Transverse colon (tissue), 4 donors: ENCODE results near the gene MAK. TPM values are rescaled to one million over a fixed set of nuclear protein-coding genes. Genes with fewer than 3 reads are reported as not detected.
"Not testable (repeated sequence)": the region's sequence is repeated elsewhere in the genome, so short reads cannot be mapped to it uniquely, and the experiment has no call there.

ENCODE experiments used
- DNase-seq: peaks from one replicate; pipeline ENCODE4 v3.0.0-alpha.2; 2019
- H3K27ac ChIP-seq, 4 donors: fragments of 200-600 bp; sonication (generic); 2 replicates each; pipeline ENCODE4 v1.5.1; 2016 to 2018; ENCODE audit warnings: inconsistent platforms in 4 of 4
- H3K27me3 ChIP-seq: fragments of 200-600 bp; sonication (generic); 2 replicates; pipeline ENCODE4 v1.5.1; 2017; ENCODE audit warnings: inconsistent platforms
- H3K36me3 ChIP-seq, 4 donors: fragments of 200-600 bp; sonication (generic); 2 replicates each; pipeline ENCODE4 v1.5.1; 2017 to 2019; ENCODE audit warnings: inconsistent platforms in 4 of 4
- H3K4me1 ChIP-seq, 4 donors: fragments of 200-600 bp; sonication (generic); 2 replicates each; pipeline ENCODE4 v1.5.1; 2017 to 2020; ENCODE audit warnings: inconsistent platforms in 4 of 4
- H3K4me3 ChIP-seq, 4 donors: fragments of 200-600 bp; sonication (generic); 1 replicate in 1 of 4; 2 replicates in 3 of 4; pipeline versions ENCODE4 v1.5.1 to v1.6.1; 2017 to 2019; ENCODE audit warnings: inconsistent platforms in 4 of 4
- H3K9me3 ChIP-seq, 2 donors: fragments of 200-600 bp; sonication (generic); 2 replicates each; pipeline ENCODE4 v1.5.1; 2017 to 2019; ENCODE audit warnings: inconsistent platforms in 2 of 2
- CTCF ChIP-seq, 5 experiments: fragments of 200-600 bp in 3 of 5; fragments of 450-650 bp in 2 of 5; sonication (generic) in 3 of 5; IDR thresholded peaks; 1 replicate in 2 of 5; 2 replicates in 3 of 5; pipeline ENCODE4 v1.5.1; 2016 to 2017; ENCODE audit warnings: antibody characterized with exemption in 5 of 5, inconsistent platforms in 3 of 5, mild to moderate bottlenecking in 2 of 5, moderate library complexity in 1 of 5
- EP300 ChIP-seq: sonication (generic); formaldehyde crosslinking; IDR thresholded peaks from one replicate; pipeline ENCODE4 v1.6.1; 2017; ENCODE audit warnings: antibody characterized with exemption, low read depth
- POLR2A ChIP-seq: fragments of 450-650 bp; IDR thresholded peaks from one replicate; pipeline ENCODE4 v1.6.1; 2016; ENCODE audit warnings: antibody characterized with exemption, mild to moderate bottlenecking, moderate library complexity
- POLR2AphosphoS5 ChIP-seq, 3 donors: sonication (generic); formaldehyde crosslinking; IDR thresholded peaks; one replicate each; pipeline ENCODE4 v1.6.1; 2016; ENCODE audit warnings: antibody characterized with exemption in 3 of 3
- WGBS, 2 donors: methylation state at CpG; one replicate each; pipeline ENCODE4 v1.1.5; 2018; ENCODE audit warnings: low coverage in 1 of 2; 5-methylcytosine and 5-hydroxymethylcytosine counted together
- in situ Hi-C, 4 donors: fragments of 200-750 bp; cut with MboI; loops; one replicate each; pipeline versions ENCODE4 v1.15.0 to v1.15.1; 2017; ENCODE audit warnings: low sequenced_read_pairs in 3 of 4, low pct_ligation_motif_present in 1 of 4, low pct_unique_long_range_greater_than_20kb in 1 of 4
- intact Hi-C: fragments of 100-400 bp; cut with DNase I; formaldehyde crosslinking; loops from one replicate; pipeline ENCODE4 v1.15.1; 2023; ENCODE audit warnings: low total_unique reads
- total RNA-seq, 4 donors: library from RNA; depleted of rRNA; stranded (reverse); fragments of >200 nt; gene quantifications; one replicate each; pipeline ENCODE4 v1.1.0, GENCODE V29; 2016

Gene MAK
- total RNA-seq, 4 donors from 2014 or later, result not detected

- no peak for DNase-seq
- intact Hi-C loops (loop anchor here (10.0 kb wide), 1 partner anchor 49 kb away; the partner anchor contains the start of genes C6orf52 and PAK1IP1), in situ Hi-C loops (loop anchor here in 1 of 4 donors (10.0 kb wide), 1 partner anchor 49 kb away; the partner anchor contains the start of genes C6orf52 and PAK1IP1)
- no peaks in the 10 kb centered on the region for H3K36me3 ChIP-seq
- H3K4me1 ChIP-seq, result peaks cover 3 to 12% (median 8%) of the 10 kb centered on the region in 4 donors
- H3K27me3 ChIP-seq, result no peaks in the 10 kb centered on the region
- TF ChIP-seq EP300, result no peak
- no peak for TF ChIP-seq POLR2A
- no peak for TF ChIP-seq POLR2AphosphoS5 (IDR thresholded peaks at IDR 0.05)
- no peak for TF ChIP-seq CTCF (IDR thresholded peaks at IDR 0.05)
- H3K27ac ChIP-seq, result no peak overlapping the region
- H3K4me3 ChIP-seq, result no peak overlapping the region
- no peaks in the 10 kb centered on the region for H3K9me3 ChIP-seq
- WGBS, 2 donors, result 78 to 100% methylated on average over 1 to 6 of the region's 6 CpGs
These were observed 94.8 kb downstream of the MAK start for GRCh38 chr6:10743515-10743914.

- Histone ChIP-seq H3K4me3 (no peak overlapping the region), H3K9me3 (no peaks in the 10 kb centered on the region), H3K27ac (no peak overlapping the region), H3K36me3 (no peaks in the 10 kb centered on the region), H3K4me1 (peaks cover 0 to 7% (median 4%) of the 10 kb centered on the region in 4 donors), H3K27me3 (no peaks in the 10 kb centered on the region)
- intact Hi-C loops (loop anchor here (10.0 kb wide), 1 partner anchor 47 kb away; the partner anchor contains the start of genes C6orf52 and PAK1IP1), in situ Hi-C loops (loop anchor here in 1 of 4 donors (10.0 kb wide), 1 partner anchor 47 kb away; the partner anchor contains the start of genes C6orf52 and PAK1IP1)
- TF ChIP-seq CTCF (IDR thresholded peaks at IDR 0.05), result no peak
- no peak for TF ChIP-seq POLR2AphosphoS5 (IDR thresholded peaks at IDR 0.05)
- no peak for TF ChIP-seq POLR2A
- no peak for TF ChIP-seq EP300
- 88 to 96% methylated on average over 3 to 12 of the region's 12 CpGs for WGBS, 2 donors
- no peak for DNase-seq
These were observed 96.1 kb downstream of the MAK start for GRCh38 chr6:10742251-10742650.

GRCh38 chr6:10741643-10742042, 96.7 kb downstream of the MAK start:
- H3K9me3 ChIP-seq, H3K4me3 ChIP-seq, H3K27ac ChIP-seq, H3K36me3 ChIP-seq, H3K27me3 ChIP-seq, DNase-seq, H3K4me1 ChIP-seq: not testable (repeated sequence)
- intact Hi-C loops, result loop anchor here (10.0 kb wide), 1 partner anchor 47 kb away; the partner anchor contains the start of genes C6orf52 and PAK1IP1
- in situ Hi-C loops, result loop anchor here in 1 of 4 donors (10.0 kb wide), 1 partner anchor 47 kb away; the partner anchor contains the start of genes C6orf52 and PAK1IP1
- WGBS, 2 donors, result 73% methylated on average over 4 of the region's 4 CpGs; no CpG with 5 or more reads in 1 of the 2 donors

GRCh38 chr6:10740061-10740460, 98.3 kb downstream of the MAK start:
- Histone ChIP-seq H3K27ac (no peak overlapping the region), H3K36me3 (no peaks in the 10 kb centered on the region), H3K27me3 (no peaks in the 10 kb centered on the region), H3K9me3 (no peaks in the 10 kb centered on the region), H3K4me3 (no peak overlapping the region), H3K4me1 (no peaks in the 10 kb centered on the region)
- TF ChIP-seq CTCF (IDR thresholded peaks at IDR 0.05), result no peak
- no peak for TF ChIP-seq POLR2AphosphoS5 (IDR thresholded peaks at IDR 0.05)
- TF ChIP-seq POLR2A, result no peak
- TF ChIP-seq EP300, result no peak
- DNase-seq, result no peak
- intact Hi-C loops (loop anchor here (10.0 kb wide), 1 partner anchor 45 kb away; the partner anchor contains the start of genes C6orf52 and PAK1IP1), in situ Hi-C loops (loop anchor here in 1 of 4 donors (10.0 kb wide), 1 partner anchor 45 kb away; the partner anchor contains the start of genes C6orf52 and PAK1IP1)
